Body of pancreas (tissue), 4 donors: ENCODE results near the gene OR2H1.

Experiments used
- POLR2A ChIP-seq, 3 donors: fragments of 450-650 bp; IDR thresholded peaks; one replicate each; pipeline ENCODE4 v1.6.1; 2016; ENCODE audit warnings: antibody characterized with exemption in 3 of 3, mild to moderate bottlenecking in 2 of 3
- TF ChIP-seq, protein P1 (sequence below), 7 experiments: fragments of 450-650 bp in 4 of 7; fragments of 200-600 bp in 3 of 7; sonication (generic) in 3 of 7; IDR thresholded peaks; one replicate each; pipeline ENCODE4 v1.5.1; 2016 to 2019; ENCODE audit warnings: antibody characterized with exemption in 7 of 7

DNA sequence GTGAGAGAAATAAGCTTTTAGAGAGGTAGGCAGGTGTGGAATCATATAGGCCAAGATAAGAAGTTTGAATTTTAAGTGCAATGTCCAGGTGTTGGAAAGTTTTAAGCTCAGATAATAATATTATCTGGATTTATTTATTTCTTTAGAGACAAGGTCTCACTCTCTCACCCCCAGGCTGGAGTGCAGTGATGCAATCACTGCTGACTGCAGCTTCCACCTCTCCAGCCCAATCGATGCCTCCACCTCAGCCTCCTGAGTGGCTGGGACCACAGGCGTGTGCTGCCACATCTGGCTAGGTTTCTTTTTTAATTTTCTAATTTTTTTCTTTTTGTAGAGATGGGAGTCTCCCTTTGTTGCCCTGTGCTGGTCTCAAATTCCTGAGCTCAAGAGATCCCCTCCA is 36.3 kb downstream of the OR2H1 start:
- TF ChIP-seq, protein P1, sequence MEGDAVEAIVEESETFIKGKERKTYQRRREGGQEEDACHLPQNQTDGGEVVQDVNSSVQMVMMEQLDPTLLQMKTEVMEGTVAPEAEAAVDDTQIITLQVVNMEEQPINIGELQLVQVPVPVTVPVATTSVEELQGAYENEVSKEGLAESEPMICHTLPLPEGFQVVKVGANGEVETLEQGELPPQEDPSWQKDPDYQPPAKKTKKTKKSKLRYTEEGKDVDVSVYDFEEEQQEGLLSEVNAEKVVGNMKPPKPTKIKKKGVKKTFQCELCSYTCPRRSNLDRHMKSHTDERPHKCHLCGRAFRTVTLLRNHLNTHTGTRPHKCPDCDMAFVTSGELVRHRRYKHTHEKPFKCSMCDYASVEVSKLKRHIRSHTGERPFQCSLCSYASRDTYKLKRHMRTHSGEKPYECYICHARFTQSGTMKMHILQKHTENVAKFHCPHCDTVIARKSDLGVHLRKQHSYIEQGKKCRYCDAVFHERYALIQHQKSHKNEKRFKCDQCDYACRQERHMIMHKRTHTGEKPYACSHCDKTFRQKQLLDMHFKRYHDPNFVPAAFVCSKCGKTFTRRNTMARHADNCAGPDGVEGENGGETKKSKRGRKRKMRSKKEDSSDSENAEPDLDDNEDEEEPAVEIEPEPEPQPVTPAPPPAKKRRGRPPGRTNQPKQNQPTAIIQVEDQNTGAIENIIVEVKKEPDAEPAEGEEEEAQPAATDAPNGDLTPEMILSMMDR (IDR thresholded peaks at IDR 0.05), result no peak
- TF ChIP-seq POLR2A (IDR thresholded peaks at IDR 0.05), result no peak
